NCI-H128 (cell line): ENCODE data around the gene SLC12A4.
"Not testable (repeated sequence)": the region's sequence is repeated elsewhere in the genome, so short reads cannot be mapped to it uniquely, and the experiment has no call there.

Experiments
- DNase-seq: peaks from one replicate; lab custom pipeline; 2025; ENCODE audit not compliant: unreplicated experiment; lab: John Stamatoyannopoulos, UW

SLC12A4 gene

GRCh38 chr16:67942510-67943255, 25.8 kb downstream of the SLC12A4 start:
- DNase-seq = no peak

GRCh38 chr16:67942200-67942509, 26.3 kb downstream of the SLC12A4 start:
- no peak for DNase-seq

DNA sequence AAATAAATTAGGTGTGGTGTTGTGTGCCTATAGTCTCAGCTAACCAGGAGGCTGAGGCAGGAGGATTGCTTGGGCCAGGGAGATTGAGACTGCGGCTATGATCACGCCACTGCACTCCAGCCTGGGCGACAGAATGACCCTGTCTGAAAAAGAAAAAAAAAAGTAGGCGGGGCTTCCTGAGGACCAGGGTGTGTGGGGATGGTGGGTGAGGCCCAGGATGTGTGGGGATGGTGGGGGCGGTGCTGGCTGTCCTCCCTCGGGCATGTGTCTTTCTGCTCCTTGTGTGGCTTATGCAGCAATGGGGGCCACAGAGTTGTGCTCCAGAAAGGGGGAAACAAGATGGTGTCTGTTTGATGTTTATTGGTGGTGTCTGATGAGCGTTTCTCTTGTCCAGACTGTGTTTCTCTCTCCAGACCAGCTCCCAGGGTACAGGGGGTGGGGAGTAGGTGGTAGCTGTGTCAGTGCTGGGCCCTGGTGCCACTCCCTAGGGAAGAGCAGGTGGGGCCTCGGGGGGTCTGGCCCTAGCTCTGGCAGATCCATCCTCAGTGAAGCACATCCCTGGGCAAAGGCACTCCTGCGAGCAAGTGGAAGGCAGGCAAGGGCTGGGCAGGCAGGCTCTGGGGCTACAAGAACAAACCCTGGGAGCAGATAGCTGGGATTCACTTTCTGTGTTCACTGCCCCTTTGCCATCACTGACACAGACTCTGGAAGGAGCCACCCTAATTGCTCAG, 26.8 kb downstream of the SLC12A4 start:
- DNase-seq = no peak

DNA sequence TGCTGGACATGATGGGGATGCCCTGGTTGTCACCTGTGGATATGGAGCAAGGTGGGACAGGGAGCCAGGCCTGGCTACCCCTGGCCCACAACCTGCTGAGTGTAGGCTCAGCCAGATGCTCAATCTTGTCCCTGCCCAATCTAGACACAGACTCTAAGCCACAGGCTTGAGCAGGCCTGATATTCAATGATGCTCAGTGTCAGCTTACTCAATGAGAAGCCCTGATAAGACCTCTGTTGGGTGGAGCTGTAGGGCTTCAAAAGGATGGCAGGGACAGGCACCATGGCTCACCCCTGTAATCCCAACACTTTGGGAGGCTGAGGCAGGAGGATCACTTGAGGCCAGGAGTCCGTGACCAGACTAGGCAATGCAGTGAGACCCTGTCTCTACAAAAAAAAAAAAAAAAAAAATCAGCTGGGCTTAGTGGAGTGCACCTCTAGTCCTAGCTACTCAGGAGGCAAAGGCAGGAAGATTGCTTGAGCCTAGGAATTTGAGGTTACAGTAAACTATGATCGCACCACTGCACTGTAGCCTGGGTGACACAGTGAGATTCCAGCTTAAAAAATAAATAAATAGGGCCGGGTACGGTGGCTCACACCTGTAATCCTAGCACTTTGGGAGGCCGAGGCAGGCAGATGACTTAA, 27.9 kb downstream of the SLC12A4 start:
- no peak for DNase-seq

GRCh38 chr16:67939507-67940445, 28.7 kb downstream of the SLC12A4 start:
- no peak for DNase-seq

GRCh38 chr16:67937713-67938112, 30.7 kb downstream of the SLC12A4 start:
- not testable (repeated sequence) for DNase-seq

DNA sequence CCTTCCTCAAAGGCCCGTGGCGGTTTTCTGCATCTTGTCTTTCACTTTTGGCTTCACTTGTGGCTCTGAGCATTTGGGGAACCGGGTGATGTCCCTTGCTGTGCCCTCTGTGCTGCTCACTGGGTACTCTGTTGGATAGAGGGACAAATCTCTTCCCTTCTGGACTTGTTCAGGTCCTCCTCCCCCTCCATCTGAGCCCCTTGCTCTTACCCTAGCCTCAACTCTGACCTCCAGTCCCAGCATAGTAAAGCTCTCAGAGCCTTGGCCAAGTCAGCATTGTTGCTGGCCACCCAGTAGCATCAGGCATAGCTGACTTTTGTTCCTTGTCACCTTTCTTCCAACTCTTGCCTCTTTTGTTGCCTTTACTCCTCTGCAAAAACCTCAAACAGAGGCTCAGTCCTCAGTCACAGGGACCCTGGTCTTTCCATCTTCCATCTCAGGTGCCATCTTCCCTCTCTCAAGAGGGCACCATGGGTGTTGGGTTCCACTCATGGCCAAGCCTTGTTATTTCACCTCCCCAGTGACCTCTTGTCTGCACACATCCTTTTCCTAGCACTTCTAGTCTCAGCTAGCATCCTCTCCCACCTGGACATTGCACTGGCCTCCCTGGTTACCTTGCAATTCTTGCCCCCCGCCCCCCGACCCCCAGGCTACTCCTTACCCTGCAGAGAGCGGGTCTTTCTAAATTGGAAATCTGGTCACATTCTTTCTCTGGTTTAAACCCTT, 31.4 kb downstream of the SLC12A4 start:
- DNase-seq = no peak

GRCh38 chr16:67936124-67936879, 32.1 kb downstream of the SLC12A4 start, which contains the start of gene PSMB10:
TSS of gene PSMB10 (minus strand) at chr16:67936850. CDS start at chr16:67936749, 101 bp downstream.
- DNase-seq = no peak

- peak; percentile 88 for DNase-seq
Measured at GRCh38 chr16:67935402-67936123, 32.9 kb downstream of the SLC12A4 start.

- DNase-seq = no peak
Measured at GRCh38 chr16:67935101-67935401, 33.4 kb downstream of the SLC12A4 start.

- no peak for DNase-seq
Measured at GRCh38 chr16:67934306-67935100, 33.9 kb downstream of the SLC12A4 start.

GRCh38 chr16:67933805-67934204, 34.6 kb downstream of the SLC12A4 start:
- no peak for DNase-seq

- DNase-seq = no peak
Measured at GRCh38 chr16:67932462-67932840, 36.0 kb downstream of the SLC12A4 start.

- DNase-seq = no peak
Measured at GRCh38 chr16:67931712-67932461, 36.5 kb downstream of the SLC12A4 start, which contains the start of gene CTRL. TSS of gene CTRL (minus strand) at chr16:67931862. CDS start at chr16:67931852, 10 bp downstream.

DNA sequence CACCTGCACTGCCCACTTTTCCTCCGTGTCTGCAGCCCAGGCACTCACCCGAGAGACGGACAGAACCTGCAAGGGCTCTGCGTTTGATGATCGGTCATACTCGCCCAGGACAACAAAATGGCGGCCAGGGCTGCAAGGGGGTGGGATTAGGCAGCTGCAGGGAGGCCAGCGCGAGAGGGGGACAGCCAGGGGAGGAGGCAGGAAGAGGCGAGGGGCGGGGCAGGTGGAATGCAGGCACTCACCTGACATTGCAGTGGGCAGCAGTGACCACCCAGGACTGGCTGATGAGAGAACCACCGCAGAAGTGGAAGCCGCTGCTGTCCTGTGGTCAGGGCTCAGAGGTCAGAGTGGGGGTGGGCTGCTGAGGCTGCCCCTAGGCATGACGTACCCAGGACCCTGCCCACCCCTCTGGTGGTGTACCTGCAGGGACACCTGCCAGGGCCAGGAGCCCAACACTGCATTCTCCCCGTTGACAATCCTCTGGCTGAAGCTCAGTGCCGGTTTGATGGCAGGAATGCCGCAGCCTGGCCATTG, 37.7 kb downstream of the SLC12A4 start:
- DNase-seq = no peak

DNA sequence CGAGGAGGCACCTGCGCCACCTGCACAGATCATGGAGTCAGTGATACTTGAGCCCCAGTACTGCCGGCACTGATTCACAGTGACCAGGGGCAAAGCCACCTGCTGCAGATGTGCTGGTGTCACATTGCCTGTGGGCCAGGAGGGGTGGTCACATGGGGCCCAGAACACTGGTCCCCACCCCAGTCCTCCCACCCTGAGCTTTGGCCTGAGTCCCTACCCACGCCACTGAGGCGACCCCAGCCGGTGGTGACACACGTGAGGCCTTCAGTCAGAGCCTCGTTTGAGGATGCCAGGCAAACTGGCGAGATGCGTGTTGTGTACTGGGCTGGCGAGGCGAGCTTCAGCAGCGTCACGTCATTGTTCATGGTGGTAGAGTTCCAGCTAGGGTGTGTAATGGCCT, 38.2 kb downstream of the SLC12A4 start:
- no peak for DNase-seq
